Right lung (tissue), 5 donors: Measurements from ENCODE around the gene PLEKHM3. TPM values are rescaled to one million over a fixed set of nuclear protein-coding genes. Genes with fewer than 3 reads are reported as not detected.
A peak's percentile ranks its signal among the peaks of the same experiment; 100 is the strongest.
"Not testable (repeated sequence)": the region's sequence is repeated elsewhere in the genome, so short reads cannot be mapped to it uniquely, and the experiment has no call there.

Source experiments
- DNase-seq, 2 donors: peaks; one replicate each; pipeline ENCODE4 v3.0.0-alpha.2; 2013
- polyA plus RNA-seq, 5 donors: library from polyadenylated mRNA; unstranded; fragments of 120-200 nt; gene quantifications; one replicate each; pipeline versions ENCODE4 v1.2.1 to v1.2.3, GENCODE V29; 2013; ENCODE audit warnings: inconsistent platforms in 1 of 5, low replicate concordance in 1 of 5; ENCODE audit not compliant: insufficient read length in 5 of 5, insufficient read depth in 1 of 5

The PLEKHM3 gene
- polyA plus RNA-seq, 5 donors = 12.1 to 15.8 (median 14.6) TPM

- DNase-seq = peak; percentile 31 to 35
Observed at GRCh38 chr2:207926133-207926988, 99.0 kb downstream of the PLEKHM3 start.

DNA sequence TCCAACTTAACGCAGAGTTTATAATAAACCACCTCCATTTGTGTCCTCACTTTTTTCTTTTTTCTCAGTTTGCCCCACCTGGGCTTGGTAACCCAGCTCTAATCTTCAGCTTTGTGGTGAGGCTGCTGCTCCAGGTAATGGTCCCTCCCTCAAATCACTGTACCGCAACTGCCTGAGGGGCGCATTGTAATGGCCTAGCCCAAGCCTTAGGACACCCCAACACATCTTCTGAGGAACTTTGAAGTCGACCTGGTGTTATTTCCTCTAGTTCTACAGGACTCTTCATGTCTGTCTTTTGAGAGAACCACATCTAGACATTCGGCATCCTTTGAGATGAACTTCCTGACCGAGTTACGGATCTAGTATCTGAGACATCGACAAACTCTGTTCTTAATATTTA, 99.7 kb downstream of the PLEKHM3 start:
- no peak for DNase-seq

DNA sequence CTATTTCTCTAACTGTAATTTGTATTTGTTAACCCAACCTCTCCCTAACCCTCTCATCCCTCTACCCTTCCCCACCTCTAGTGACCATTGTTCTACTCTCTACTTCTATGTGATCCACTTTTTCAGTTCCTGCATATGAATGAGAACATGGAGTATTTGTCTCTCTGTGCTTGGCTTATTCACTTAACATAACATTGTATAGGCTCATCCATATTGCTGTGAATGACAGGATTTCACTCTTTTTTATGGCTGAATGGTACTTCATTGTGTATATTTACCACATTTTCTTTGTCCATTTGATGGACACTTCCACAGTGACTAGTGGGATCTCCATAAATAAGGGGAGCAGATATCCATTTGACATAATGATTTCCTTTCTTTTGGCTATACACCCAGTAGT, 103.7 kb downstream of the PLEKHM3 start:
- no peak for DNase-seq

DNA sequence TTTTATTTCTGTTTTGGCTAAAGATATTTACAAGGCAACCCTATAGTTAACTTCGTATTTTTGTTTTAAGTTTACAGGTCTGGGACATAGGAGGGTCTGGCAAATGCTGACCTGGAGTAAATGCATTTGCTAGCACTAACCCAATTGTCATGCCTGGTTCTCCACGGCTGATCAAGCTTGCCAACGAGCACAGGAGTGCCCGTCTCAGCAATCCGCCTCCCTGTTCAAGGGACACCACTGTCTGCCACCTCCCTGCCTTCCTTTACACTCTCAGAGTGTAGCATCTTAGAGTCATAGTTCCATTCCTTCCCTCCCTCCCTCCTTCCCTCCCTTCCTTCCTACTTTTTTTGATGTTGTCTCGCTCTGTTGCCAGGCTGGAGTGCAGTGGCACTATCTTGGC, 104.6 kb downstream of the PLEKHM3 start:
- no peak for DNase-seq

- DNase-seq = no peak
Observed at GRCh38 chr2:207920321-207920720, 105.0 kb downstream of the PLEKHM3 start.

- DNase-seq = no peak
Observed at GRCh38 chr2:207919164-207919919, 106.0 kb downstream of the PLEKHM3 start.

DNA sequence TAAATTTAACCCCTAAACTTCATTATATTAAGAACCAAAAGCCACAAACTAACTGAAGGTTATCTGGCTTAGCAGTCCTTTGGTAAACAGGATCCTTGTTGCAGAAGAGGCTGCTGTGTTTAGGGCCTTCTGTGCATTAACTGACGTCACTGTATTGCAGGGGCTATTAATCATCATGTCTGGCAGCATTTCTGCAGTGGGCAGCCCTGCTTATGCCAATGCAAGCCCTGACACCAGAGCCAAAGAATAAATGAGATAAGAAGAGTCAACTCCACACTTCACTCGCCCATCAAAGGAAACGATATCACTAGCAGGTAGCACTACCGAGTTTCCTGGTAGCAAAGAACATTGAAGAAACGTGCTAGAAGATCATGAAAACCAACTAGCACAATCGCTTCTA, 110.6 kb downstream of the PLEKHM3 start:
- DNase-seq = no peak

- no peak for DNase-seq
Observed at GRCh38 chr2:207913772-207914358, 111.5 kb downstream of the PLEKHM3 start.

DNA sequence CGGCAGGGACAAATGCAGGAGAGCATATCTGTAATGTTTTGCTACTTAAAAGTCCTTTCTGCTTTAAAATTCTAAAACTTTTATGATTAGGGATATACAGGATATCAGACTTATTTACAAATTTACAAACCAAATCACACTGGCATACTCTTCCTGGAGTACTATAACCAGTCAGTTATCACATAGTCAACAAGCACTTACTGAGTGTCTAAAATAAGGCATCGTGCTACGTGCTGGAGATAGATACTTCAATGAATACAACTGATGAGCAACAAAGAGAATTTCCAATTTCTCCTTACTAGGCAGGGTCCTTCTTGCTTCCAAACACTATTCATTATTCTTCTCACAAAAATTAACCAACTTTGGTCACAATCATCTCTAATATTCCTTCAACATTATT, 113.5 kb downstream of the PLEKHM3 start:
- DNase-seq = no peak

DNA sequence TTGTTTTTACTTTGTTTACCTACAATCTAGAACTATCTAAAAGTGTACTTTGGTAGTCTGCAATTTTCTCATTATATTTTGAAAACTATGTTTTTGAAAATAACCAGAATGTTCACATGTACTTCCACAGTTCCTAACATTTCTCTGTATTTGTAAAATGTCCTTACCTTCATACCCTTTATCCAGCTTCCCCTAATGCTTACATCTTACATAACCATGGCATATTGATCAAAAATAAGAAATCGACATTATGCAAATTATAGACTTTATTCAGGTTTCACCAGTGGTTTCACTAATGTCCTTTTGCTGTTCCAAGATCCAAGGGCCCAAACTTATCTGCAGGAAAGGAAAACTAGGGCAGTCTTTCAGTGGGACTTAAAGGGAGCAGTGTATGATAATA, 114.1 kb downstream of the PLEKHM3 start:
- DNase-seq = no peak

DNA sequence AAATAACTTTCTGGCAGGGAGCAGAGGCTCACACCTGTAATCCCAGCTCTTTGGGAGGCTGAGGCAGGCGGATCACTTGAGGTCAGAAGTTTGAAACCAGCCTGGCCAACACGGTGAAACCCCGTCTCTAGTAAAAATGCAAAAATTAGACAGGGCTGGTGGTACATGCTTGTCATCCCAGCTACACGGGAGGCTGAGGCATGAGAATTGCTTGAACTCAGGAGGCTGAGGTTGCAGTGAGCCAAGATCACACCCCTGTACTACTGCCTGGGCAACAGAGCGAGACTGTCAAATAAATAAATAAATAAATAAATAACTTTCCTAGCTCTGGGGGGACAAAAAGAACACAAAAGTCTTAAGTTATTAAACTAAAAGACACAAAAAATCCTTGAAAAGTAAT, 118.8 kb downstream of the PLEKHM3 start:
- DNase-seq = not testable (repeated sequence)

GRCh38 chr2:207905546-207905945, 119.8 kb downstream of the PLEKHM3 start:
- DNase-seq = no peak

GRCh38 chr2:207903236-207903635, 122.1 kb downstream of the PLEKHM3 start:
- no peak for DNase-seq

DNA sequence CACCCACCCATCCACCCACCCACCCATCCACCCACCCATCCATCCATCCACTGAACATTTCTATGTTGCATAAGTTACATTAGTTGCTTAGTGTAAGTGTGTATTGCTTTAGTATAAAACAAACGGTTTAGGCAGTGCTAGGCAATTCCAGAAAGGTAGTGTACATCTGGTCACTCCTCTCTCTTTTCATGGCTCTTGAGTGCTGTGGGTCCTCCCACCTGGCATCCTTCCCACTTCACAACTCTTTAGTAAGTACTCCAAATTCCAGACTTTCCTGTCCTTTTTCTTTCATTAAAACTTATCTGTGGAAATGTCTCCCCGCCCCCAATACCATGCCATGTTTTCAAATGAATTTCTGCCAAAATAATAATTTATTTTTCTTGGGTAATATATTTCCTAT, 122.5 kb downstream of the PLEKHM3 start:
- DNase-seq = peak; percentile 30 to 40

- DNase-seq = no peak
Observed at GRCh38 chr2:207901829-207902228, 123.5 kb downstream of the PLEKHM3 start.

DNA sequence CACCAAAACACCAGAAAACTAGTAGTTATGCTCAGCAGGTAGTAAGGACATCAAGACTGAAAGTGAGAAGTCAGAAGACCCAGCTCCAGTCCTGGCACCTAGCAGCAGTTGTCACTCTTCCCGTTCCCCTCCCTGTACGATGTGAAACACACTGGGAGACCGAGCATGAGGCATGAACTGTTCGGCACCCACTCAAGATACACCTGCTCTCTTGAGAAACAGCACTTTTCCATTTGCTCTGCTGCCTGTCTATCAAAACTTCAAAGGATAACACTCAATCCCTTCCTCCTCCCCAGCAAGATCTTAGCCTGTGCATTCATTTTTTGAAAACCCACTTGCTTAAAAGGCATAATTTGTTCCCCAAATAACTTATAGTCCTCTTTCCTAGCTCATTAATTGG, 123.9 kb downstream of the PLEKHM3 start:
- no peak for DNase-seq

DNA sequence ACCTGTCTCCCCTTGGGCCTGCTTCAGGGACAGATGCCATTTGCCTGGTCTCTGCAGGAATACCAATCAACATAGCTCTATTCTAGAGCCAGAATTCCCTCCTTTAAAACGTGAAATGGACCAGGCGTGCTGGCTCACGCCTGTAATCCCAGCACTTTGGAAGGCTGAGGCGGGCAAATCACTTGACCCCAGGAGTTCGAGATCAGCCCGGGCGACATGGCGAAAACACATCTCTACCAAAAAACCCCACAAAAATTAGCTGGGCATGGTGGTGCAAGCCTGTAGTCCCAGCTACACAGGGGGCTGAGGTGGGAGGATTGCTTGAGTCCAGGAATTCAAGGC, 127.0 kb downstream of the PLEKHM3 start:
- no peak for DNase-seq

- DNase-seq = no peak
Observed at GRCh38 chr2:207897541-207898353, 127.6 kb downstream of the PLEKHM3 start.

DNA sequence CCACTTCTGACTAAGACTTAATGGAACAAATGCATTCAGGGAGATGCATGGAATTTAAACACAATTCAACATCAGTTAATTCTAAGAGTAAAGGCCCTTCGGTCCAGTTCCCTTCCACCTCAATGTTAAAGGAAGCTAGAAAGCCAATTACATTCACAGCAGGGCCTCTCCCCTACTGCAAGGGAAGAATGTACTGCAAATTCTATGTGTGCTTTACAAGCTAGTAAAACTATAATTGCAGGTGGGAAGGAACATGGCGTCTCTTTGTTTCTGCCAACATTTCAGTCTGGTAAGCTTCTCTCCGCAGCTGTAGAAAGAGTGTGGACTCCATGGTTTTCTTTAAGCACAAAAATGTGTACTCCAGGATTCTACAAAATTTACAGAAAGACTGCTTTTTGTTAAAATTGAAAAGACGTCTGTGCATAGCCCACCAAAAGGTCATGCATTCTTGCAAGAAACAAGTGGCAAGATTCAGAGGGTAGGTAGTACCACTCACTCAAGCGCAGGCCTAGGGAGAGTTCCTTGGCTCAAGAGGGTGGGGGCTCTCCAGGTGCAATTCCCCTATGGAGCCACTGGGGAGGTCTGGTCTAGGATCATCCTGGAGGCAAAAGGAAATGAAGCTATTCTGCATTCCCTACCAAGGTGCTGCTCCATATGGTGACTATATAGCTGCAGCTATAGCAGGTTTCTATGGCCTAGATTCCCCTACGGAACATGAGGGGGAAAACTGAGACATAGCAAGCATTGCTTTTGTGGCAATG, 128.6 kb downstream of the PLEKHM3 start:
- DNase-seq = no peak

- DNase-seq = no peak
Observed at GRCh38 chr2:207895274-207895860, 130.0 kb downstream of the PLEKHM3 start.
